Activated CD8-positive, alpha-beta memory T cell treated with anti-CD3 and anti-CD28 coated beads, Interleukin-2, amount 50 U/mL, for 4 hours (primary cell): ENCODE data around the gene RPL39L.

Experiments used
- DNase-seq: peaks from one replicate; pipeline ENCODE4 v3.0.0-alpha.2; 2020

The RPL39L gene

DNA sequence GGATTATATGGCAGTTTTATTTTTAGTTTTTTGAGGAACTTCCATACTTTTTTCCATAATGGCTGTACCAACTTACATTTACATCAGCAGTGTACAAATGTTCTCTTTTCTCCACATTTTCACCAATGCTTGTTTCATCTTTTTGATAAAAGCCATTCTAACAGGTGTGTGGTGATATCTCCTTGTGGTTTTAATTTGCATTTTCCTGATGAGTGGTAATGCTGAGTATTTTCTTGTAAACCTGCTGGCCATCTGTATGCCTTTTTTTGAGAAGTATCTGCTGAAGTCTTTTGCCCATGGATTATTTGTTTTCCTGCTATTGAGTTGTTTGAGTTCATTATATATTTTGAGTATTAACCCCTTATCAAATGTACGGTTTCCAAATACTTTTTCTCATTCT, 50.6 kb downstream of the RPL39L start:
- DNase-seq: no peak

DNA sequence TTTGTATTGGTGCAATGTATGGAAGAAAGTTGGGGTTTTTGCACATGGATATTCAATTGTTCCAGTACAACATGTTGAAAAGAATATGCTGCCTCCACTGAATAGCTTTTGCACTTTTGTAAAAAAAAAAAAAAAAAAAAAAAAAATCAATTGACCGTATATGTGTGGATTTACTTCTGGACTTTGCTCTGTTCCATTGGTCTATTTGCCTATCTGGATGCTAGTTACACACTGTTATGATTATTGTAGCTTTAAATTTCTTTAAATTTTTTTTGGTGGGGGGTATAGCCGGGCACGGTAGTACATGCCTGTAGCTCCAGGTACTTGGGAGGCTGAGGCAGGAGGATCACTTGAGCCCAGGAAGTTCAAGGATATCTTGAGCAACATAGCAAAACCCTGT, 52.5 kb downstream of the RPL39L start:
- DNase-seq: no peak

DNA sequence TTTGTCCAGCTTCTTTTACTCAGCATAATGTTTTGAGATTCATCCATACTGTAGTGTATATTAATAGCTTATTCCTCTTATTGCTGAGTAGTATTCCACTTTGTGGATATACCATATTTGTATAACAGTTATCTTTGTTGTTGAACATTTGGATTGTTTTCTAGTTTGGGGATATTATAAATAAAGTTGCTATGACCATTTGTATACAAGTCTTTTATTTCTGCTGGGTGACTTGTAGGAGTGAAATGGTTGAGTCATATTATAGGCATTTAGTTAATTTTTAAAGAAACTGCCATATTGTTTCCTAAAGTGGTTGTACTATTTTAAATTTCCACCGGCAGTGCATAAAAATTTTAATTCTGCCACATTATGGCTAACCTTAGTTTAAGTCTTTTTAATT, 53.4 kb downstream of the RPL39L start:
- no peak for DNase-seq

DNA sequence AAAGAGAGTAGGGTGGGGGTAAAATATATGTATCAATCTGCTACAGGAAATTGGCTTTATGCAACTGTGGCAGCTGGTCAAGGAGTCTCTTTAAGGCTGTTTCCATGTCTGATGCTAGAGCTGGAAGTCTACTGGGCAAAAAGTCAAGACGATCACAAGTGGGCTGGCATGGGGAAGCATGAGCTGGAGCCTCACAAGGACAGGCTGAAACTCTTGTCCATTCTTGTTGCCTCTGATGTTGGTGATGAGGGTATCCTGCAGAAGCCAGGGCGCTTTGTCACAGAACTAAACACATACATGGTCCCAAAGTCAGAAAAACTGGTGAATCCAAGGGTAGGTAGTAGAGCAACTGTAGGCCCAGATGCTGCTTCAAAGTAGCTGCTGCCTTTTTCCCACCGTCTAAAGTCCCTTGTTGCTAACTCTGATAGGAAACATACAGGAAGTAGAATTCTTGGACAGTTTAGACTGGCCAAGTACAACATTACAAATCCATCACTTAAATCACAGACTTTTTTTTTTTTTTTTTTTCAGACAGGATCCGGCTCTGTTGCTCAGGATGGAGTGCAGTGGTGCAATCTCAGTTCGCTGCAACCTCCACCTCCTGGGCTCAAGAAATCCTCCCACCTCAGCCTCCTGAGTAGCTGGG, 54.2 kb downstream of the RPL39L start:
- no peak for DNase-seq

DNA sequence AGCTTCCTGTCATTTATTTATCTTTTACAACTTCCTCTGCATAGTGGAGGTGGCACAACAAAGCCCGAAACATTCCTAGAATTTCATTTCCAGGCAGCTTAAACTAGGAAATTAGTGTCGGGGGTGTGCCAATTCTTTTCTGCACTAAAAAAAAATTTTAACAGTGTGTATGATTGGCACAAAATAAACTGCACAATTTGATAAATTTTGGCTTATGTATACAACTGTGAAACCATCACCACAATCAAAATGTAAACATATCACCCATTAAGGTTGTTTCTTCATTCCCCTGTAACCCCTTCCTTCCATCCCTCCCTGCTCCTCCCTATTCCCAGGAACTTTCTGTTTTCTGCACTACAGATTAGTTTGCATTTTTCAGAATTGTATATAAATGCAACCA, 54.7 kb downstream of the RPL39L start:
- no peak for DNase-seq

DNA sequence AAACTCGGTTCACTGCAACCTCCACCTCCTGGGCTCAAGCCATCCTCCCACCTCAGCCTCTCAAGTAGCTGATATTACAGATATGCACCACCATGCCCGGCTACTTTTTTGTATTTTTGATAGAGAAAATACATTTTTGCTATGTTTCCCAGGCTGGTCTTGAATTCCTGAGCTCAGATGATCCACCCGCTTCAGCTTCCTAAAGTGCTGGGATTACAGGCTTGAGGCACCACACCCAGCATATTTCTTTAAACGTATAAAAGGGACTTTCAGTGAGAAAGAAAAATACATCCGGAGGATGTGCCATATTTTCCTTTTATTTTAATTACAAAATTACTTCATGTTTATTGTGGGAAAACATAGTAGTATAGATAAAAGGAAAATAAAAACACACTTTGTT, 55.2 kb downstream of the RPL39L start:
- DNase-seq: no peak

DNA sequence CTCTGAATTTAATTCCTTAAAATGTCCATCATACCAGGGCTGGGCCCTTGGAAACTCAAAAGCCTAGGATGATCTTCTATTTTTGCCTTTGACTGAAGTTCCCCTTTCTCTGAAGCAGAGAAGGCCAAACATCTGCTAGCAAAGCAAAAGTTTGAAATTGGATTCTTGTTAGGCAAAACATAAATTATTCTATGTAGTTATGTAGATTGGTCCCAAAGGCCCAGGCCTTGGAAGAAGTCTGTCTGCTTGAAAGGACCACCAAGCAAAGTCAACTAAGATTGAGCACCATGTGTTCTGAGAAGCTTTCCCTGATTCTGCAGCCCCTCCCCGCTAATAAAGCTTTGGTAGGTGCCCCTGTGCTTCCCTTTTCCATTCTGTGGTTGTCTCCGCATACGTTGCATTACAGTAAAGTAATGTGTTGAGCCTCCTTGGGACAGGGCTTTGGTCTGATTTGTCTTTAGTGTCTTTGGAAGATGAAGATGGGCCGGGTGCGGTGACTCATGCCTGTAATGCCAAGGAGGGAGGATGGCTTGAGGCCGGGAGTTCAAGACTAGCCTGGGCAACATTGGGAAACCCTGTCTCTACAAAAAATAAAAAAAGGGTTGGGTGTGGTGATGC, 56.4 kb downstream of the RPL39L start:
- DNase-seq: no peak

DNA sequence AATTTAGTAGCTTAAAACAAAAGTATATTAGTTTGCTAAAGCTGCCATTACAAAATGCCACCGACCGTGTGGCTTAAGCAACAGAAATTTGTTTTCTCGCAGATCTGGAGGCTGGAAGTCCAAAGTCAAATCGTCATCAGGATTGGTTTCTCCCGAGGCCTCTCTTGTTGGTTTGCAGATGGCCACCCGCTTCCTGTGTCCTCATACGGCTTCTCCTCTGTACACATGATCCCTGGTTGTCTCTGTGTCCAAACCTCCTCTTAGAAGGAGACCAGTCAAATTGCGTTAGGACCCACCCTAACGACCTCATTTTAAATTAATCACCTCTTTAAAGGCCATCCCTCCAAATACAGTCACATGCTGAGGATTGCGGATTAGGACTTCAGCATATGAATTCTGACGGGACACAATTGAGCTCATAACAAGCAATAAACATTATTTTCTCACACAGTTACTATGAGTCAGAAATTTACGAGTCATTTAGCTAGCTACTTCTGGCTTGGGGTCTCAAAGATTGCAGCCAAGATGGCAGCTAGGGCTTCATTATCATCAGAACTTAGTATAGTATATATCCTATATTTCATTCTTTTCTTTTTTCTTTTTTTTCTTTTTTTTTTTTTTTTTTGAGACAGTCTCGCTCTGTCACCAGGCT, 58.4 kb downstream of the RPL39L start:
- no peak for DNase-seq

DNA sequence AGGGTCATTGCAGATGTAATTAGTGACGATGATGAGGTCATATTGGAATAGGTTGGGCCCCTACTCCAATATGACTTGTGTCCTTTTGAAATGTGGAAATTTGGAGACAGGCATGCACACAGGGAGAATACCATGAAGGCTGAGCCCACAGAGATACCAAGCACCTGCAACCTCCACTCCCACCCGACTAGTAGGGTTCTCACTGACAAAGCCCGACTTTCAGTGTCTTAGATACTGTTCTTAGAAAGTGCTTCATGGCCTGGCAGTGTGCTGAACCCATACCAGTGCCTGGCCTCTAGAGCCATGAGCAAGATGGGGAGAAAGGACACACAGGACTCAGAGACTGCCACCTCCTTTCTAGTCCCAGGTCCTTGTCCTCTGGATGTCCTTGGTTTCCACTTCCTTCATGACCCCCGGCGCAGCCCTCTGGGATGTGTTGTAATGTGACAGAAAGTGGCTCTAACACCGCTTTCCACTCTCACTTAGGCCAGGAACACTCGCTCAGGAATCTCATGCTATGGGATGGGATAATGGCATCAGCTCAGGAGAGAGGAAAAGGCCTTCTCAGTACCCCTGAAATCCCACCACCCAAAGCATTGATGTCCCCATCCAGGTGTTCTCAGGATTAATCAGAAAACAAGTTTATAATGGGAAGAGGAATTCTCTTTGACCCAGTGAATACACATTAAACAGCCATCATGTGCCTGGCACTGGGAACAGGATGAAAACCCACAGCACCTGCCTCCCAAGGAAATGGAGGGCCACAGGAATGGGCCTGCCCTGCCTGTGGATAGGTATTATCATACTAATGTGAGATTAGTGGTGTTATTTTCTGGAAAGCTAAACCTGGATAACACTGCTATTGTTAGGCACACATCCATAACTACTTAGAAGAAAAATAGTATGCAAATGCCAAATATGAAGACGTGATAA, 59.9 kb downstream of the RPL39L start:
- no peak for DNase-seq

DNA sequence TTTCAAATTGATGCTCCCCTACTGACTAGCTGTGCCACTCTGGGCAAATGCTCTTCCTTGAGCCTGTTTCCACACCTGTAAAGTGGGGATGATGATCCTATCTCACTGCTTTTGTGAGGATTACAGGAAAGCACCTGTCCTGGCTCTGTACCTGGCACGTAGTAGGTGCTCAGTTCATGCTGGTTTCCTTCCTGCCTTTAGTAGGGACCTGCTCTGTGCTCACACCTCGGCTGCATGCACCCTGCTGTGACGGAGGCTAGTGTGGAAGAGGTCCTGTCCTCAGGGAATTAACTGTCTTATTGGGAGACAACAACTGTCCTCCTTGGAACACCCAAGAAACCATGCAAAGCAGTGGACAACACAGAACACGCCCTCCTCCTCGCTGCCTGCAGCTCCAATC, 61.8 kb downstream of the RPL39L start:
- no peak for DNase-seq

DNA sequence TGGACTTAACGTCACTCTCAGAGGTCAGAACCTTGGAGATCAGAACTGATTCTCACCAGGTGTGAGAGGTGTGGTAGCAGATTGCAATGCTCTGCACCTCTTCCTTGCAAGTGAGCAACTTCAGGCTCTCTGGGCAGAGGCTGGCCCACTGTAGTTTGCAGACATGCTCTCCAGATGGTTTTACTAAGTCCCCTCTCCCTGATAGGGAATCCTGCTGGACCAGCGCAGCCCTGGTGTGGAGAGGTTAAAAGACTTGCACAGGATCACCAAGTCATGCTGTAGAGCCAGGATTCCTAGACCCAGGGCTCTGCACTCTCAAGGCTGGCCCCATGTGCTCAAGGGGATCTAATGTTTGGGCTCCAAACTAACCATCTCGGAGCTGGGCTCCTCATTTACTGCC, 62.2 kb downstream of the RPL39L start:
- no peak for DNase-seq

DNA sequence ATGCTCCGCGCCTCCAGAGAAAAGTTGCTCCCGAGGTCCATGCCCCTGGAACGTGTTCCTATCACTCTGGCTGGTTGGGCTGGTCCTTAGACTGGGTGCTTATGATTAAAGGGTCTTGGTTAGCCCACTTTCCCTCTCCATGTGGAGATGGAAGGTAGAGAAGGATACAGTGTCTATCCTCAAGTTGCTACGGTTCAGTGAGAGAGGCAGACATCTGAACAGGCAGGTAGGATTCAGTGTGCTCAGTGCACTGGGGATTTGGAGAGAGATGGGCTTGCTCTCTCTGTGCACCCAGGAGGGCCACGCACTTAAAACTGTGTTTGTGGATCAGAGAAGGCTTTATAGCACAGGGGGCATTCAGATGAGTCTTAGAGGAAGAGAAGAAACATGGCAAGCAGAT, 63.0 kb downstream of the RPL39L start:
- no peak for DNase-seq

DNA sequence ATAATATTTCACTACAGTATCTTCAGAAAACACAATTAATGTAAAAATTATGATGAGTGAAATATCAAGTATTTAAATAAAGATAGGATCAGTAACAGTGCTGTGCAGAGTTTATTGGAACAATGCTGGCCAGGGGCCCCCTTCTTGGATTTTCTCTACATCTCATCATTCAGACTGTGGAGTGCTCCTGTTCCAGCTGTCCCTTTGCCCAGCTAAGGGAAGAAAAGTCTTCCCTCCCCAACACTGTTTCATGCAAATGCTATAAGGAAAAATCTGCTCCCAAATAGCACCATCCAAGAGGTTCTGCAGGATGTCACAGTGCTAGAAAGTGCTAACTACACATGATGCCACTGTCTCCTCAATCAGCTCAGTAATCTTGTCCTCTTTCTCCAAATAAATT, 64.5 kb downstream of the RPL39L start:
- DNase-seq: no peak

DNA sequence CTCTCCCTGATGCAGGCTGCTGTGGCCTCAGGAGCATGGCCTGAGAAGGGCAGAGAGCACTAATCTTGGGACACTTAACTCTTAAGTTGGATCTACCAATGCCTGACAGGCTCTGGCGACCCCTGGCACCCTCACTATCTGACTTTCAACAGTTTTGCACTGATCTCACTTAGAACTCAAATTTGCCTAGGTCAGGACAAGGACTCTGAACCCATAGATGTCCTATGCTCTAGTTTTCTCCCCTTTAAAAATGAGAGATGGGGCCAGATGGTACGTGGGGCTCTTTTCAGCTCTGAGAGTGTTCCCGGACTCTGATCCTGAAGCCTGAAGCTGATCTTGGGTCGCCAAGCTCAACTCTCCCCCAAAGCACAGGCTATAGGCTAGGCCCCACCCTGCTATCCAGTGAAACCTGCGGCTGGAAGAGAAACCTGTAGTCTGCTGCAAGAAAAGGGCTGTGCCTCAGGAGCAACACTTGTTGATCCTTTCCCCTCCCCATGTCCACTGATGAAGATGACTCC, 65.7 kb downstream of the RPL39L start:
- no peak for DNase-seq

DNA sequence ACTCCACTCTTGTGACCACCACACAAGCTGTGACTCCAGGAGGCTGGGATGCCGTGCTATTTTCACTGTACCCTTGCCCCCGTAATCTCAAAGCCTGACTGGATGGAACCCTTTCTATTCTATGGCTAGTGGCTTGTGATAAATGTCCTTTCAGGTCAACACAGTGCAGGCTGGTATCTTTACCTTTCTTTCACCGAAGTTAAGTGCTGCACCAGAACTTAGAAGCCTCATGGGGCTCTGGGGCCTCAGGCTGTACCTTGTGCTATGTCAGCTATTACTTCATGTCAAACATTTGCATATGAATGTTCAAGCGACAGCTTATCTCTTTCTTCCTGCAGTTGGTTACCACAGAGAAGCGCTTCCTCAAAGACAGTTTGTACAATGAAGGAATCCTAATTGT, 66.8 kb downstream of the RPL39L start:
- no peak for DNase-seq

DNA sequence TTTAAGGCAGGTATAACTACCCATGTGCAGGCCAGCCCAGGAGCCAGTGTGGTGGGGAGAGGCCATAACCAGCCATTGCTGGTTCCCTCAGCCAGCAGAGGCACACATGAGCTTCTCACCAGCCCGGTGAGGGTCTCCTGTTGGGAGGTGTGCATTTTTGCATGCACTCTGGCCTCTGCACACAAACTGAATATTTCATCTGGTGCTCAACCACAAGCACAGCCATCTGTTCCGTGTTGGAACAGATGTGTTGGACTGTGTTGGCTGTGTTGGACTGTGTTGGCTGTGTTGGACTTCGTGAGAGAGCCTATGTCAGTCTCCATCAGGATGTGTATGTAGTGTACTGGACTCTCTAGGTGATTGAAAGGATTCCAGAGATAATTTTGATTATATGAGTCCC, 67.2 kb downstream of the RPL39L start:
- no peak for DNase-seq
